ENCODE data around the gene PHF13. TPM values are rescaled to one million over a fixed set of nuclear protein-coding genes. Genes with fewer than 3 reads are reported as not detected.

Gene PHF13
- total and polyA plus RNA-seq, 9 of the 15 experiments (the other 6 are each of a cell fraction or from before 2014, with no cell fraction given): 1.8 to 36.1 (median 11.7) TPM

DNA sequence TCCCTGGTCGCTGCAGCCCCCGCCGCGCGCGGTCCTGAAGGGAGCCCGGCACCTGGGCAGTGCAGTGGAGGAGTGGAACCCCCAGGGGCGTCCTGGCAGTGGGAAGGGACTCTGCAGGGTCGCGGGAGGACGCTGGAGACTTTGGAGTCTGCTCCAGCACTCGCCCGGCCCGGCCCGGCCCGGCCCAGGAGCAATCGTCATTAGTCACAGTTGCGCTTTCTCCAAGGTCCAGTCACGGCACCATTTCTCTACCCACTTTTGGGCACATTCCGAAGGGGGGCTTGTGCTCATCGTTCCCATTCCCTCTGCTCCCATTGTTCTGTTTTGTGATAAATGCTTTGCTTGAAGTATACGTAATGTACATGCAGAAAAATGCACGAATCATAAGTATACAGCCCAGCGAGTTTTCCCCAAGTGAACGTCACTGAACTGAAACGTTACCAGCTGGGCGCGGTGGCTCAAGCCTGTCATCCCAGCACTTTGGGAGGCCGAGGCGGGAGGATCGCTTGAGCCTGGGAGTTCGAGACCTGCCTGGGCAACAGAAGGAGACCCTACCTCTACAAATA, 12.1 kb downstream of the PHF13 start:
- H3K9ac ChIP-seq (ENCODE audit: insufficient read depth in 1 of 2, low read depth in 2 of 2, low read length in 2 of 2): peak overlapping the region; percentile 71 to 90
- peak in 1 of 4 experiments; percentile 46 for DNase-seq (ENCODE audit: extremely low read depth in 1 of 4, low spot score in 3 of 4)
- H3K4me3 ChIP-seq: peak overlapping the region; percentile 91
- ChIA-PET POLR2A (interaction anchor here (0.6 to 1.3 kb wide), 5 partner anchors 10 to 53 kb away, joined by 3 to 6 read pairs (median 4); partner anchors contain the start of gene KLHL21), CTCF (ENCODE audit: low intra/inter-chr PET ratio) (no interaction called here)
- H3K27me3 ChIP-seq (ENCODE audit: control insufficient read depth in 2 of 2, insufficient read depth in 2 of 2, low read length in 2 of 2): no peaks in the 10 kb centered on the region
- intact Hi-C loops (cut with micrococcal nuclease) (loop anchor here (2.0 kb wide), 1 partner anchor 13 kb away; the partner anchor contains the start of gene PHF13), in situ Hi-C loops (cut with MboI) (no loop called here)
- peaks cover 79% of the 10 kb centered on the region for H3K36me3 ChIP-seq (ENCODE audit: control insufficient read depth, insufficient read depth, low read length)
- peak; percentile 11 for FAIRE-seq
- WGBS (ENCODE audit: insufficient coverage, low coverage, missing lambda C conversion rate): 3% methylated on average over 26 of the region's 32 CpGs
- 0 out of 2 replicates have a peak overlapping the region, but pooled peaks have one; percentile 66 for H2AFZ ChIP-seq (ENCODE audit: low read depth, low read length)
- H3K9me1 ChIP-seq (ENCODE audit: control insufficient read depth, insufficient read depth, low read length): no peaks in the 10 kb centered on the region
- no TSS peak for BruUV-seq (replicated peaks)
- no peaks in the 10 kb centered on the region for H3K9me3 ChIP-seq (replicated peaks; ENCODE audit: control insufficient read depth, insufficient read depth, low read depth, low read length)
- peaks cover 12 to 48% of the 10 kb centered on the region in 2 experiments; a peak in 4 of 5 replicates for H3K4me1 ChIP-seq (replicated peaks in 1 of 2; ENCODE audit: control insufficient read depth in 2 of 2, insufficient read depth in 2 of 2, low read length in 2 of 2)
- H3K4me2 ChIP-seq (ENCODE audit: insufficient read depth, low read length): peak overlapping the region; percentile 94
- peaks cover 53% of the 10 kb centered on the region for H3K79me2 ChIP-seq (ENCODE audit: control insufficient read depth, insufficient read depth, low read length)
- peak; percentile 50 for ATAC-seq
- peak overlapping the region; percentile 74; the same call in 2 of the 3 replicates for H3K27ac ChIP-seq (ENCODE audit: extremely low read depth, low read depth, low read length)
- peaks cover 19% of the 10 kb centered on the region; the same call in 1 of the 2 replicates for H4K20me1 ChIP-seq (replicated peaks; ENCODE audit: control insufficient read depth, insufficient read depth, low read length)
- TF ChIP-seq, protein P1, sequence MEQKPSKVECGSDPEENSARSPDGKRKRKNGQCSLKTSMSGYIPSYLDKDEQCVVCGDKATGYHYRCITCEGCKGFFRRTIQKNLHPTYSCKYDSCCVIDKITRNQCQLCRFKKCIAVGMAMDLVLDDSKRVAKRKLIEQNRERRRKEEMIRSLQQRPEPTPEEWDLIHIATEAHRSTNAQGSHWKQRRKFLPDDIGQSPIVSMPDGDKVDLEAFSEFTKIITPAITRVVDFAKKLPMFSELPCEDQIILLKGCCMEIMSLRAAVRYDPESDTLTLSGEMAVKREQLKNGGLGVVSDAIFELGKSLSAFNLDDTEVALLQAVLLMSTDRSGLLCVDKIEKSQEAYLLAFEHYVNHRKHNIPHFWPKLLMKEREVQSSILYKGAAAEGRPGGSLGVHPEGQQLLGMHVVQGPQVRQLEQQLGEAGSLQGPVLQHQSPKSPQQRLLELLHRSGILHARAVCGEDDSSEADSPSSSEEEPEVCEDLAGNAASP (IDR thresholded peaks at IDR 0.05): no peak
- no peak for TF ChIP-seq MTF1 (CRISPR knock-in tag; IDR thresholded peaks at IDR 0.05; ENCODE audit: borderline replicate concordance)
- TF ChIP-seq ZNF57 (CRISPR knock-in tag; IDR thresholded peaks at IDR 0.05): no peak
- TF ChIP-seq ILK (tag; IDR thresholded peaks at IDR 0.05; ENCODE audit: borderline replicate concordance, low read depth): no peak
- TF ChIP-seq, protein P2, sequence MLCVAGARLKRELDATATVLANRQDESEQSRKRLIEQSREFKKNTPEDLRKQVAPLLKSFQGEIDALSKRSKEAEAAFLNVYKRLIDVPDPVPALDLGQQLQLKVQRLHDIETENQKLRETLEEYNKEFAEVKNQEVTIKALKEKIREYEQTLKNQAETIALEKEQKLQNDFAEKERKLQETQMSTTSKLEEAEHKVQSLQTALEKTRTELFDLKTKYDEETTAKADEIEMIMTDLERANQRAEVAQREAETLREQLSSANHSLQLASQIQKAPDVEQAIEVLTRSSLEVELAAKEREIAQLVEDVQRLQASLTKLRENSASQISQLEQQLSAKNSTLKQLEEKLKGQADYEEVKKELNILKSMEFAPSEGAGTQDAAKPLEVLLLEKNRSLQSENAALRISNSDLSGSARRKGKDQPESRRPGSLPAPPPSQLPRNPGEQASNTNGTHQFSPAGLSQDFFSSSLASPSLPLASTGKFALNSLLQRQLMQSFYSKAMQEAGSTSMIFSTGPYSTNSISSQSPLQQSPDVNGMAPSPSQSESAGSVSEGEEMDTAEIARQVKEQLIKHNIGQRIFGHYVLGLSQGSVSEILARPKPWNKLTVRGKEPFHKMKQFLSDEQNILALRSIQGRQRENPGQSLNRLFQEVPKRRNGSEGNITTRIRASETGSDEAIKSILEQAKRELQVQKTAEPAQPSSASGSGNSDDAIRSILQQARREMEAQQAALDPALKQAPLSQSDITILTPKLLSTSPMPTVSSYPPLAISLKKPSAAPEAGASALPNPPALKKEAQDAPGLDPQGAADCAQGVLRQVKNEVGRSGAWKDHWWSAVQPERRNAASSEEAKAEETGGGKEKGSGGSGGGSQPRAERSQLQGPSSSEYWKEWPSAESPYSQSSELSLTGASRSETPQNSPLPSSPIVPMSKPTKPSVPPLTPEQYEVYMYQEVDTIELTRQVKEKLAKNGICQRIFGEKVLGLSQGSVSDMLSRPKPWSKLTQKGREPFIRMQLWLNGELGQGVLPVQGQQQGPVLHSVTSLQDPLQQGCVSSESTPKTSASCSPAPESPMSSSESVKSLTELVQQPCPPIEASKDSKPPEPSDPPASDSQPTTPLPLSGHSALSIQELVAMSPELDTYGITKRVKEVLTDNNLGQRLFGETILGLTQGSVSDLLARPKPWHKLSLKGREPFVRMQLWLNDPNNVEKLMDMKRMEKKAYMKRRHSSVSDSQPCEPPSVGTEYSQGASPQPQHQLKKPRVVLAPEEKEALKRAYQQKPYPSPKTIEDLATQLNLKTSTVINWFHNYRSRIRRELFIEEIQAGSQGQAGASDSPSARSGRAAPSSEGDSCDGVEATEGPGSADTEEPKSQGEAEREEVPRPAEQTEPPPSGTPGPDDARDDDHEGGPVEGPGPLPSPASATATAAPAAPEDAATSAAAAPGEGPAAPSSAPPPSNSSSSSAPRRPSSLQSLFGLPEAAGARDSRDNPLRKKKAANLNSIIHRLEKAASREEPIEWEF (CRISPR knock-in tag; IDR thresholded peaks at IDR 0.05): no peak
- no peak for TF ChIP-seq MCM7 (IDR thresholded peaks at IDR 0.05)
- TF ChIP-seq, protein P3, sequence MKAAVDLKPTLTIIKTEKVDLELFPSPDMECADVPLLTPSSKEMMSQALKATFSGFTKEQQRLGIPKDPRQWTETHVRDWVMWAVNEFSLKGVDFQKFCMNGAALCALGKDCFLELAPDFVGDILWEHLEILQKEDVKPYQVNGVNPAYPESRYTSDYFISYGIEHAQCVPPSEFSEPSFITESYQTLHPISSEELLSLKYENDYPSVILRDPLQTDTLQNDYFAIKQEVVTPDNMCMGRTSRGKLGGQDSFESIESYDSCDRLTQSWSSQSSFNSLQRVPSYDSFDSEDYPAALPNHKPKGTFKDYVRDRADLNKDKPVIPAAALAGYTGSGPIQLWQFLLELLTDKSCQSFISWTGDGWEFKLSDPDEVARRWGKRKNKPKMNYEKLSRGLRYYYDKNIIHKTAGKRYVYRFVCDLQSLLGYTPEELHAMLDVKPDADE (conservative IDR thresholded peaks at IDR 0.05; ENCODE audit: control insufficient read depth, low read depth, low read length): no peak
- TF ChIP-seq, protein P4, sequence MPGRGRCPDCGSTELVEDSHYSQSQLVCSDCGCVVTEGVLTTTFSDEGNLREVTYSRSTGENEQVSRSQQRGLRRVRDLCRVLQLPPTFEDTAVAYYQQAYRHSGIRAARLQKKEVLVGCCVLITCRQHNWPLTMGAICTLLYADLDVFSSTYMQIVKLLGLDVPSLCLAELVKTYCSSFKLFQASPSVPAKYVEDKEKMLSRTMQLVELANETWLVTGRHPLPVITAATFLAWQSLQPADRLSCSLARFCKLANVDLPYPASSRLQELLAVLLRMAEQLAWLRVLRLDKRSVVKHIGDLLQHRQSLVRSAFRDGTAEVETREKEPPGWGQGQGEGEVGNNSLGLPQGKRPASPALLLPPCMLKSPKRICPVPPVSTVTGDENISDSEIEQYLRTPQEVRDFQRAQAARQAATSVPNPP (IDR thresholded peaks at IDR 0.05; ENCODE audit: borderline replicate concordance, insufficient read depth, insufficient read length): no peak
- no peak for TF ChIP-seq ARID2 (IDR thresholded peaks at IDR 0.05)
- TF ChIP-seq, protein P5, sequence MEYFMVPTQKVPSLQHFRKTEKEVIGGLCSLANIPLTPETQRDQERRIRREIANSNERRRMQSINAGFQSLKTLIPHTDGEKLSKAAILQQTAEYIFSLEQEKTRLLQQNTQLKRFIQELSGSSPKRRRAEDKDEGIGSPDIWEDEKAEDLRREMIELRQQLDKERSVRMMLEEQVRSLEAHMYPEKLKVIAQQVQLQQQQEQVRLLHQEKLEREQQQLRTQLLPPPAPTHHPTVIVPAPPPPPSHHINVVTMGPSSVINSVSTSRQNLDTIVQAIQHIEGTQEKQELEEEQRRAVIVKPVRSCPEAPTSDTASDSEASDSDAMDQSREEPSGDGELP (CRISPR knock-in tag; IDR thresholded peaks at IDR 0.05; ENCODE audit: borderline replicate concordance): peak; percentile 83

Measured in K562 (cell line).